Colonic mucosa (tissue), 4 donors: ENCODE measurements around the gene HSFX2. TPM values are rescaled to one million over a fixed set of nuclear protein-coding genes. Genes with fewer than 3 reads are reported as not detected.
"Not testable (repeated sequence)": the region's sequence is repeated elsewhere in the genome, so short reads cannot be mapped to it uniquely, and the experiment has no call there.

Source experiments
- DNase-seq: peaks from one replicate; pipeline ENCODE4 v3.0.0-alpha.2; 2020
- H3K27ac ChIP-seq: fragments of 200-600 bp; one replicate; pipeline ENCODE4 v1.8.0; 2021
- H3K27me3 ChIP-seq: fragments of 200-600 bp; one replicate; pipeline ENCODE4 v1.8.0; 2021
- H3K36me3 ChIP-seq: fragments of 200-600 bp; one replicate; pipeline ENCODE4 v1.8.0; 2021
- H3K4me1 ChIP-seq: fragments of 200-600 bp; one replicate; pipeline ENCODE4 v1.8.0; 2021; ENCODE audit warnings: mild to moderate bottlenecking
- H3K4me3 ChIP-seq: fragments of 200-600 bp; one replicate; pipeline ENCODE4 v1.8.0; 2021
- H3K9ac ChIP-seq, 2 donors: one replicate each; pipeline ENCODE4 v1.7.0; 2013; ENCODE audit warnings: control low read depth in 2 of 2, low read depth in 2 of 2, low read length in 2 of 2
- H3K9me3 ChIP-seq: fragments of 200-600 bp; one replicate; pipeline ENCODE4 v1.8.0; 2021
- CTCF ChIP-seq: fragments of 200-600 bp; IDR thresholded peaks from one replicate; pipeline ENCODE4 v1.8.0; 2022; ENCODE audit warnings: antibody characterized with exemption, mild to moderate bottlenecking
- intact Hi-C: fragments of 100-400 bp; cut with DNase I; formaldehyde crosslinking; loops from one replicate; pipeline ENCODE4 v1.14.1; 2022
- total RNA-seq, 2 donors: library from RNA; stranded (reverse); fragmentation: NEBNext Ultra II Directional in 1 of 2; extraction: Animal tissue kit (Norgen Biotek cat#: 25700) in 1 of 2; gene quantifications; one replicate each; pipeline ENCODE4 v1.2.1, GENCODE V29; 2021
- donor health status: healthy.
- donor health status: DM: no; HTN: no; CAD: no.
- donor health status: DM: no; HTN: no; CAD: no.

The HSFX2 gene
- total RNA-seq, 2 donors from 2014 or later, result not detected

DNA sequence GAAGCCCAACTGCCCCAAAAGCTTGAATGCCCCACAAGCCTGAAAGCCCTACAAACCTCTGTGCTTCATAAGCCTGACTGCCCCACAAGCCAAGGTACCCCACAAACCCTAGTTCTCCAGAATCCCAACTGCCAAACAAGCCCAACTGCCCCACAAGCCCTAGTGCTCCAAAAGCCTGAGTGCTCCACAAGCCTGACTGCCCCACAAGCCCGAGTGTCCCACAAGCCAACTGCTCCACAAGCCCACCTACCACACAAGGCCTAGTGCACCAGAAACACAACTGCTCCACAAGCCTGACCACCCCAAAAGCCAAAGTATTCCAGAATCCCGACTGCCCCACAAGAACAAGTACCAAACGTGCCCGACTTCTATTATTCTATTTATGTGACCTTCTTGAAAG is 31.8 kb downstream of the HSFX2 start:
- Histone ChIP-seq H3K9ac (no peak overlapping the region), H3K4me3 (no peak overlapping the region), H3K9me3 (no peaks in the 10 kb centered on the region), H3K36me3 (no peaks in the 10 kb centered on the region), H3K27ac (no peak overlapping the region), H3K4me1 (no peaks in the 10 kb centered on the region), H3K27me3 (no peaks in the 10 kb centered on the region)
- no peak for DNase-seq
- intact Hi-C loops, result no loop called here
- TF ChIP-seq CTCF, result no peak

- H3K27ac ChIP-seq, H3K36me3 ChIP-seq, DNase-seq, H3K4me1 ChIP-seq, H3K27me3 ChIP-seq, H3K4me3 ChIP-seq, H3K9me3 ChIP-seq, H3K9ac ChIP-seq, intact Hi-C loops: not testable (repeated sequence)
These were observed 39.9 kb downstream of the HSFX2 start for GRCh38 chrX:149555251-149555650.

- H3K9me3 ChIP-seq, H3K9ac ChIP-seq, H3K36me3 ChIP-seq, DNase-seq, H3K4me3 ChIP-seq, intact Hi-C loops, H3K27me3 ChIP-seq, H3K4me1 ChIP-seq, H3K27ac ChIP-seq: not testable (repeated sequence)
These were observed 43.2 kb downstream of the HSFX2 start for GRCh38 chrX:149551939-149552248.

- H3K27me3 ChIP-seq, H3K4me1 ChIP-seq, H3K36me3 ChIP-seq, H3K9me3 ChIP-seq, DNase-seq, H3K27ac ChIP-seq, H3K4me3 ChIP-seq, H3K9ac ChIP-seq, intact Hi-C loops: not testable (repeated sequence)
These were observed 43.7 kb downstream of the HSFX2 start for GRCh38 chrX:149551245-149551938.

DNA sequence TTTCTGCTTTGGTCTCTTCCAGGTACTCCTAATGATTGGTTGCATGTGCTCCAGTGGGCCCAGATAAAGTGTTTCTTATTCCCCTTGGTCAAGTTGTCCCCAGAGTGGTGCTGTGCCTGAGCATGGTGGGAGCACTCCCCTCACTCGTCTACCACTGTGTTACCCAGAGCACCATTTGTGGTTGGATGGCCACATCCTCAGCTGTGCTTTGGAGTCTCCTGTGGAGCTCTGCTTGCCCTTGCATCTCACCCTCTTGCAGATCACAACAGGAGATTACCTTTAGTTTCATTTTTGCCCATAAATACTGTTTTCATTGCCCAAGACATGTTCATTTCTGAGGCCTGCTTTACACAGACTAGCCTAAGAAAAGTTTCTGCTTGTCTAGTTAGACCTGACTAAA is 44.7 kb downstream of the HSFX2 start:
- H3K4me1 ChIP-seq, H3K27me3 ChIP-seq, H3K9me3 ChIP-seq, H3K4me3 ChIP-seq, H3K36me3 ChIP-seq, DNase-seq, intact Hi-C loops, H3K9ac ChIP-seq, H3K27ac ChIP-seq: not testable (repeated sequence)

DNA sequence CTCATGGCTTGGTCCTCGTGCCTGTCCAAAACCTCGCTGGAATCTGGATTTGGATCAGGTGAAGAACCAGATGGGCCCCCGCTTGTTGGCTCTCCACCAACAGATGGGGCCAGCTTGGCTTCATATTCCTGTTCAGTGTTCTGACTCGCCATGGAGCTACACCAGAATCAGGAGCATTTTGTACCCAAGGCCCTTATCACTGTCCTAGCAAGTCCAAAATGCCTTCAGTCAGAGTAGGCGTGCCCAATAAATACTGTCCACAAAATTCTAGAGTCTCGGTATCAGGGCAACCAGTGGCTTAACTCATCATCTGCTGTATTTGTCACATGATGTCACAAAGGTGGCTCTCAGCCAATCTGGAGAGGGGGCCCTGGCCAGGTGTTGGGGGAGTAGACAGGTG is 45.4 kb downstream of the HSFX2 start, which contains the start of gene HSFX3:
Gene HSFX3, minus strand, starts transcription at position 224 of the 400 bp plus-strand sequence. Its CDS starts 72 bp downstream, at position 152.
- H3K9ac ChIP-seq, H3K27me3 ChIP-seq, H3K4me3 ChIP-seq, H3K36me3 ChIP-seq, H3K9me3 ChIP-seq, DNase-seq, H3K27ac ChIP-seq, H3K4me1 ChIP-seq, intact Hi-C loops: not testable (repeated sequence)

GRCh38 chrX:149547782-149548181 is 47.3 kb downstream of the HSFX2 start:
- H3K27ac ChIP-seq, H3K36me3 ChIP-seq, H3K4me1 ChIP-seq: not testable (repeated sequence)

GRCh38 chrX:149546962-149547361 is 48.2 kb downstream of the HSFX2 start:
- H3K4me3 ChIP-seq, H3K9me3 ChIP-seq, H3K27me3 ChIP-seq, H3K4me1 ChIP-seq, DNase-seq, H3K9ac ChIP-seq, H3K36me3 ChIP-seq, intact Hi-C loops, H3K27ac ChIP-seq: not testable (repeated sequence)

More at GRCh38 chrX:149547782-149548181, 47.3 kb downstream of the HSFX2 start:
- H3K9me3 ChIP-seq, H3K4me3 ChIP-seq, intact Hi-C loops, DNase-seq, H3K9ac ChIP-seq, H3K27me3 ChIP-seq: not testable (repeated sequence)

DNA sequence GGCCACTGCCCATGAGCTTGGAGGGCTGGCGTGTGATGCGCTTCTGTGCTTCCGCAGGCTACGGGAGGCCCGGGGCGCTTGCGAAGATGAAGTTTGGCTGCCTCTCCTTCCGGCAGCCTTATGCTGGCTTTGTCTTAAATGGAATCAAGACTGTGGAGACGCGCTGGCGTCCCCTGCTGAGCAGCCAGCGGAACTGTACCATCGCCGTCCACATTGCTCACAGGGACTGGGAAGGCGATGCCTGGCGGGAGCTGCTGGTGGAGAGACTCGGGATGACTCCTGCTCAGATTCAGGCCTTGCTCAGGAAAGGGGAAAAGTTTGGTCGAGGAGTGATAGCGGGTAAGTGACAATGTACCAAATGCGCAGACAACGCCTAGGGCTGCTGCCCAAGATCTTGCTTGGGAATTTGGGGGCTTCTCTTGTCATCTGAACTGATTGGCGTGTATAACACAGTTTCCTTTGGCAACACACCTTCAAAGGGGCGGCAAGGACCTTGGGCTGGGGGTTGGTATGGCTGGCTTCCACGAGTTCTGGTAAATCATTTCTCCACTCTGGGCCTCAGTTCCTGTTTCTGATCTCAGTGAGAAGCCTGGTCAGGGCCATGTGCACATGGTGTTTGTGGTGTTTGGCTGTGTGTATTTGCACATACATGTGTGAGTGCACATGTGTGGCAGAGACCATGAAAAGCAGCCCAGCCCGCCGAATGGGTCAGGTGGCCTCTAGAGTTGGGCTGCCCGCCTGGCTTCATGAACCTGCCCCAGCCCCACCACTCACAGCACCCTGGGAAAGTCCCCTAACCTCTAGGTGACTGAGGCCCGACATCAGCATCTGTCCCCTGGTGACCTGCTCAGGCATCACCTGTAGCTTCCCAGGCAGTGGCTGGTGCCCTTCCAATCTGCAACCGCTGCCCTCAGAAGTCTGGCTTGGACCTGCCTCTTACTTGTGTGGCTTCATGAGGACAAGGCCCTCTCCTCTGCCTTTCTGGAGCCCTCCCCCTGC is 49.3 kb downstream of the HSFX2 start:
- H3K9ac ChIP-seq, H3K4me1 ChIP-seq, H3K27me3 ChIP-seq, H3K36me3 ChIP-seq, H3K27ac ChIP-seq, H3K9me3 ChIP-seq, intact Hi-C loops, H3K4me3 ChIP-seq, DNase-seq: not testable (repeated sequence)

Other genes starting within 250 kb of the HSFX2 start
- 10 to 100 TPM; 23.9 to 32.5 TPM for gene IDS, start 90.0 kb downstream of the HSFX2 start, total RNA-seq
- gene EOLA1, start 54.3 kb downstream of the HSFX2 start, total RNA-seq, result 10 to 100 TPM; 27.1 to 30.9 TPM
- not detected for gene HSFX3, start 45.4 kb downstream of the HSFX2 start, total RNA-seq
- gene MAGEA9B, start 7.9 kb downstream of the HSFX2 start, total RNA-seq, result not detected
- gene TMEM185A, start 36.5 kb upstream of the HSFX2 start, total RNA-seq, result 10 to 100 TPM; 12.5 to 18.8 TPM
- not detected for gene MAGEA11, start 116.7 kb upstream of the HSFX2 start, total RNA-seq
- gene HSFX1, start 178.8 kb upstream of the HSFX2 start, total RNA-seq, result 1 to 10 TPM in 1 of 2 donors, under 1 TPM in 1; 0.74 to 2.0 TPM
- gene MAGEA9, start 186.6 kb upstream of the HSFX2 start, total RNA-seq, result not detected